Coronary artery (tissue), 2 donors: ENCODE results near the gene GAL3ST3.

ENCODE experiments used
- DNase-seq: peaks from one replicate; pipeline ENCODE4 v3.0.0-alpha.2; 2017; ENCODE audit warnings: low spot score
- H3K27ac ChIP-seq, 2 donors: fragments of 200-600 bp; sonication (generic); one replicate each; pipeline ENCODE4 v1.5.1; 2016 to 2019
- H3K4me3 ChIP-seq: fragments of 200-600 bp; sonication (generic); 2 replicates; pipeline ENCODE4 v1.5.1; 2016; ENCODE audit warnings: mild to moderate bottlenecking, moderate library complexity
- TF ChIP-seq, protein P1 (sequence below): fragments of 200-600 bp; sonication (generic); IDR thresholded peaks from one replicate; pipeline ENCODE4 v1.5.1; 2019; ENCODE audit warnings: antibody characterized with exemption

The GAL3ST3 gene

DNA sequence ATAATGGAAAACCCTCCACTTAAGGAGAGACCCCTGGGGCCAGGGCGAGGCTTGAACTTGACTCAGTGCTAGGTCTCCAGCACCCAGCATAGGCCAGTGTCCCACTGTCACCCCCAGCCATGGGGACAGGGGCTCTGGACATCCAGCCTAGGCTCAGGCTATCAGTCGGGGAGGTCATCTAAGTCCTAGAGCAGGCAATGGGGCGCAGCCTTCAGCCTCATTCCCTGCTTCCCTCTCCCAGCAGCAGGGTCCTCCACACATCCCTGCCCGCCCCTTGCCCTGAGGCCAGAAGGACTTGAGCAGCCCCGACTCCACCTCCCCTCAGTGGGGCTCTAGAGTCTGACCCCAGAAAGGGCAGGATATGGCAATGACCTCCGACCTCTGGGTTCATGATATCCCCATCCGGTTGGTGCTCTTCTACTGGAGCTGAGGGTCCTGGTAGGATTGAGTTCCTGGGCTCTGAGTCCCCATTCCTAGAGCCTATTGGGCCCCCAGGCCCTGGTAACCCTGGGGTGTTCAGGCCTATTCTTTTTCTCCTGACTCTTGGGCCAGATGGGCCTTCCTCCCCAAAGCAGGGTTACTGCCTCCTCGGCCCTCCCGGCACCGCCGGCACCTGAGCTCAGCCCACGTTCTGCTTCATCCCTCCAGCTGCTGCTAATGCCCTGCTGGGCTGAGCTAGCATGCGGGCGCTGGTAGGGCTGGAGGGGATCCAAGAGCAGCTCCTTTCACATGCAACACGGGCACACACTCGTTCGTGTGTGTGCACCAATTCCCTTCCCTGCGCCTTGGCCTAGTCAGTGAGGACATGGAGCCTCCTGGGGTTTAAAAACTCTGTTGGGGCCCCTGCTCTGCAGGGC, 32.8 kb downstream of the GAL3ST3 start:
- DNase-seq, result no peak
- TF ChIP-seq, protein P1, sequence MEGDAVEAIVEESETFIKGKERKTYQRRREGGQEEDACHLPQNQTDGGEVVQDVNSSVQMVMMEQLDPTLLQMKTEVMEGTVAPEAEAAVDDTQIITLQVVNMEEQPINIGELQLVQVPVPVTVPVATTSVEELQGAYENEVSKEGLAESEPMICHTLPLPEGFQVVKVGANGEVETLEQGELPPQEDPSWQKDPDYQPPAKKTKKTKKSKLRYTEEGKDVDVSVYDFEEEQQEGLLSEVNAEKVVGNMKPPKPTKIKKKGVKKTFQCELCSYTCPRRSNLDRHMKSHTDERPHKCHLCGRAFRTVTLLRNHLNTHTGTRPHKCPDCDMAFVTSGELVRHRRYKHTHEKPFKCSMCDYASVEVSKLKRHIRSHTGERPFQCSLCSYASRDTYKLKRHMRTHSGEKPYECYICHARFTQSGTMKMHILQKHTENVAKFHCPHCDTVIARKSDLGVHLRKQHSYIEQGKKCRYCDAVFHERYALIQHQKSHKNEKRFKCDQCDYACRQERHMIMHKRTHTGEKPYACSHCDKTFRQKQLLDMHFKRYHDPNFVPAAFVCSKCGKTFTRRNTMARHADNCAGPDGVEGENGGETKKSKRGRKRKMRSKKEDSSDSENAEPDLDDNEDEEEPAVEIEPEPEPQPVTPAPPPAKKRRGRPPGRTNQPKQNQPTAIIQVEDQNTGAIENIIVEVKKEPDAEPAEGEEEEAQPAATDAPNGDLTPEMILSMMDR, result no peak
- Histone ChIP-seq H3K4me3 (peak overlapping the region; percentile 47), H3K27ac (peak overlapping the region; percentile 68 to 94)

- H3K27ac ChIP-seq, result peak overlapping the region; percentile 68 to 94
- peak overlapping the region; percentile 47 for H3K4me3 ChIP-seq
- DNase-seq, result peak; percentile 92
- TF ChIP-seq, protein P1, result no peak
Observed at GRCh38 chr11:66015454-66015881, 33.5 kb downstream of the GAL3ST3 start.

DNA sequence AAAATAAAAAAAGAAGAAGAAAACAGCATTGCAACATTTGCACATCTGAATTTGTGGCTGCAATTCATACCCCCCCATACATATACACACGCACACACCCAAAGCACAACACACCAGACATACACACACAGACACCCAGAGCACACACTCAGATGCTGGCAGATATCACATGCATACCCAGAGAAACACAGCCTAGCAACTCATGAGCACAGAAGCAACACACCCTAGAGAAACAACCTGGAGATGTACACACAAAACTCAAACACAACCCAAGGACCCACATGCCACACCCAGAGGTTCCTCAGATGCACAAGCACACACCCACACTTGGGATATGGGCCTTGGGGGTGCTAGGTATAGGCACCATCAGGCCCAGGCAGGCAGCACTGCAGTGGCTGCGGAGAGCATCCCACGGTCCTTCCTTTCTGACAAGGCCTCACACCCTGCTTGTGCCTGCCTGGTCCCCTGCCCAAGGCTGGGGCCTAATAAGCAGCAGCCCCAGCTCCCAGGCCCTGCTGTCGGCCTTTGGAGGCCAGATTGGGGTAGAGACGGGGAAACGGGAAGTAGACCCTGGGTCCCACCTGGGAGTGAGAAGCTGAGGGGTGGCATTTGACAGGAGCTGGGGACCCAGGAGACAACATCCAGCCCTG, 34.0 kb downstream of the GAL3ST3 start:
- TF ChIP-seq, protein P1, result no peak
- no peak overlapping the region for H3K4me3 ChIP-seq

DNA sequence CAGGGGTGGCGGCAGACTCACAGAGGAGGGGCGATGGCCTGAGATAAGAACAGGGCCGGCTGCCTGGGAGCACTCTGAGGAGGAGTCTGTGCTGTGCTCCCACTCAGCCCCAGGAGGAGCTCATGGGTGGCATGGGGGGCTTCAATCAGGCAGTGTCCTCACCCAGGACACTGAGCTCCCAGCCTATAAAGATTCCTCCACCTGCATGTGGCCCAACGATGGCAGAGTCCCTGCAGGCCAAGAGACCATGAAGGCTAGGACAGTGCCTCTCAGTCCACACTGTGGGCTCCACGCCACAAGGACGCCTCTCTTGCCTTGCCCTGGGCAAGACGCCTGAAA, 35.2 kb downstream of the GAL3ST3 start:
- TF ChIP-seq, protein P1, result no peak
- DNase-seq, result no peak
- Histone ChIP-seq H3K4me3 (no peak overlapping the region), H3K27ac (peak overlapping the region; percentile 18 to 47)

More for the DNA sequence above, 34.0 kb downstream of the GAL3ST3 start:
- no peak for DNase-seq
- peak overlapping the region; percentile 68 to 94 for H3K27ac ChIP-seq

- Histone ChIP-seq H3K4me3 (no peak overlapping the region), H3K27ac (peak overlapping the region in 1 of 2 donors; percentile 47)
- DNase-seq, result no peak
- TF ChIP-seq, protein P1, result no peak
Observed at GRCh38 chr11:66012946-66013761, 35.8 kb downstream of the GAL3ST3 start.

DNA sequence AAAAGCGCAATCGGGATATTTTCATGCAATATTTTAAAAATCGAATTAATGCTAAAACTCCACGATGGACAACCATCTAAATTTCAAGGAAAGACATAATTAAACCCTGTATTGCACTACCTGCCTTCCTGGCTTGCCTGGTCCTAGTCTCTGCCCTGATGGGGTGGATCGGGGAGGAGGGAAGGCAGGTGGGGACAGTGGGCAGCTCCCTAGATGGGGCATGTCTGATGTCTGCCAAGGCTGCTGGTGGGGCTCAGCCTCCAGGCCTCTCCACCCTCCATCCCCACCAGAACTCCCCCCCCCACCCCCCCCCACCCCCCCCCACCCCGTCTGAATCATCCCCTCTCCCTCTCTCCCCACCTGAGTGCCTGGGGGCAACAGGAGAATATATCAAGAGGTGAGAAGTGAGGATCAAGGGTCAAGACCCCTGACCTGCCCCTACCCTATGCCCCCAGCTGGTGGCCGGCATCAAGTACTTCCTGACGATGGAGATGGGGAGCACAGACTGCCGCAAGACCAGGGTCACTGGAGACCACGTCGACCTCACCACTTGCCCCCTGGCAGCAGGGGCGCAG, 36.5 kb downstream of the GAL3ST3 start:
- peak overlapping the region; percentile 66 for H3K4me3 ChIP-seq

More for the DNA sequence above, 36.5 kb downstream of the GAL3ST3 start:
- no peak for DNase-seq
- TF ChIP-seq, protein P1, result no peak
- H3K27ac ChIP-seq, result peak overlapping the region in 1 of 2 donors; percentile 47
